HG03442 (cell line): ENCODE data around the gene DOK4.
A peak's percentile ranks its signal among the peaks of the same experiment; 100 is the strongest.

Experiments
- ATAC-seq: cut with Tn5 transposase; IDR thresholded peaks from one replicate; pipeline ENCODE4 v1.9.1; 2021; ENCODE audit warnings: mild to moderate bottlenecking, moderate library complexity; ENCODE audit not compliant: unreplicated experiment

DOK4 gene

DNA sequence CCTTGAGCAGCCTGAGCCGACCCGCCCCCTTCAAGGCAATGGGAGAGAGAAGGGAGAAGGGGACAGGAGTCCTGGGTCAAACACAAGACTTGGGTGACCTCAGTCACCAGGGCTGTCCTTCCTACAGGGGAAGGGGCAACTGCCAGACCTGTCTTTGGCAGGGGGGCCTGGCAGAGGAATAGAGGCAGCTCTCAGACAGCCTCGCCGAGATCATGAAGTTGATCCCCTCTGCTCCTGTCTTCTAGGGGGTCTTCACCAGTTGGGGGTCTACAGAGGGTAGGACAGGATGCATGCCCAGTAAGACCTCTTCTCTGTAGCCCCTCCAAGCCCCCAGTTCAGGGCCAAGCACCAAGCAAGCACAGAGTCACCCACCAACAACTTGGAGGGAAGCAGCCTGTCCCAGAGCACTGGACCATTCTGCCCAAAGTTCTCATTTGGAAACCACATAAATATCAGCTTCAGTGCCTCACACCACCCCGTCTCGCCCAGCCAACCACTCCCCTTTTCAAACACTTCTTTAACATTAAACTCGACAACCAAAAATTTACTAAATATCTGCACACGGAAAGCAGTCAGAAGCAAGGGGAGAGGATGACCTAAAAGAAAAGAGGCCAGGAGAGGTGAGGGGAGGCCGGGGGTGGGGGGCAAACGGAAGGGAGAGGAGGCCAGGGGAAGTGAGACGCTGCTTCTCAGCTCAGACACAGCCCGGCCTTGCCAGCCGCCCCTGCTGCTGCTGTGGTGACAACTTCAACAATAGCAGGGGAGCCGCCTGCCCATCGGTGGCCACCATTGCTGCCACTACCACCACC is 7.7 kb downstream of the DOK4 start:
- no peak for ATAC-seq

DNA sequence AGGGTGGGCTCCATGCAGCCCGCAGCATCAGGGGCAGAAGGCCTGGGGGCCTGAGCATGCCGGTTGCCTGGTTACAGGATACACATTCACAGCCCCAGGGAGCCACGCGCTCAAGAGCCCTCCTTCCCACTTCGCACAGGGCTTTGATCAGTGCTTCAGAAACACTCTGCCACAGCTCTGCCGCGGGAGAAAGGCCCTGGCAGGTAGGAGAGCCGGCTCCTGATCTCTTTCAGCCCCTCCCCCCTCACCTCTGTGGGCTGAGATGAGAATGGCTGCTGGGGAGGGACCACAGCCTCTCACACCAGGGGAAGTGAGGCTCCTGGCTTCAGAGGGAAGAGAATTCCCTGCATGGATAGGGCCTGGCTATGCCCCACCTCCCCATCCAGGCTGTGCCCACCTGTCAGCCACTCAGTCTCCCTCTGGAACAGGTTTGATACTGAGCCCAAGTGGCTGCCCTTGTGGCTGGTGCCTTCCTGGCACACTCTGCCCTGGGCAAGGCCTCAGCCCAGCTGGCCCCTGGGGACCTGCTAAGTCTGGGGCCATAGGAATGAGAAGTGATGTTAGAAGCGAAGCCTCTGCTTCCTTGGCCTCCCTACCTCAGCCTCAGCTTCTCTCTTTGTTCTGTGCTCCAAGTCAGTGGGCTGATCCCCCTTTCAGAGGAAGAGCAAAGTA is 8.6 kb downstream of the DOK4 start:
- no peak for ATAC-seq

DNA sequence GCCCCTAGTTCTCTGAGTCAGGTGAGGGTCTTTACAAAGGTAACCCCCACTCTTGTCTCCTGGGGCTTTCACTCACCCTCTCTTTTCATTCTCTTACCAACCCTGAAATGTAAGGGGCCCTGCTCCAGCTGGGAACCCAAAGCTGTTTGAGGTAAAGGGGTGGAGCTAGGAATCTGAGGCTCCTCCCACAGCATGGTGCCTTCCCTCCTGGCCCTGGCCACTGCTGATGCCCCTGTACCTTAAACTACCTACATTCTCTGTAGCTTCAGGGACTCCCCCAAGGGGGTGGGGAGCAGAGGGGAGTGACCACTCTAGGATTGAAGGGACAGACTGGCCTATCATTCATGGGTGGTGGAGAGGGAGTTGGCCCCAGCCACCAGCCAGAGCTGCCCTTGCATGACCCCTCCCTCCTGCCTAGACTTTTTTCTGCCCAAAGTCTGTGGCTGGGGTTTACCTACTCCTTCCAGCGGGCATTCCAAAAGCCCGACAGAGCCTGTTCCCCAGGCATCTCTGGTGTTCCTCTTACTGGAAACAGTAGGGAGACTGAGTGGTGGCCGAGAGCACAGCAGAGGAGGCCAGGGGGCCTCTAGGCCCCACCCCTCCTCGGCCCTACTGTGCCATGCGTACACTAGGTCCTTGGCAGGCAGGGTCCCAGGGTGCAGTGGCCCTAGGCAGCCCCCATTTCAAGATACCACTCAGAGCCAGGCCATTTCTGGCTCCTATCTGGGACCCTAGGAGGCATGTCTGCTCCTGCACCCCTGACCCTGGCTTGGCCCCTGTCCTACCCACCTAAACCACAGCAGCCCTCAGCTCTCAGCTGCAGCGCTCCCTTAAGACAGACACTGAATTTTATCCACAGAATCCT is 9.5 kb downstream of the DOK4 start:
- no peak for ATAC-seq

DNA sequence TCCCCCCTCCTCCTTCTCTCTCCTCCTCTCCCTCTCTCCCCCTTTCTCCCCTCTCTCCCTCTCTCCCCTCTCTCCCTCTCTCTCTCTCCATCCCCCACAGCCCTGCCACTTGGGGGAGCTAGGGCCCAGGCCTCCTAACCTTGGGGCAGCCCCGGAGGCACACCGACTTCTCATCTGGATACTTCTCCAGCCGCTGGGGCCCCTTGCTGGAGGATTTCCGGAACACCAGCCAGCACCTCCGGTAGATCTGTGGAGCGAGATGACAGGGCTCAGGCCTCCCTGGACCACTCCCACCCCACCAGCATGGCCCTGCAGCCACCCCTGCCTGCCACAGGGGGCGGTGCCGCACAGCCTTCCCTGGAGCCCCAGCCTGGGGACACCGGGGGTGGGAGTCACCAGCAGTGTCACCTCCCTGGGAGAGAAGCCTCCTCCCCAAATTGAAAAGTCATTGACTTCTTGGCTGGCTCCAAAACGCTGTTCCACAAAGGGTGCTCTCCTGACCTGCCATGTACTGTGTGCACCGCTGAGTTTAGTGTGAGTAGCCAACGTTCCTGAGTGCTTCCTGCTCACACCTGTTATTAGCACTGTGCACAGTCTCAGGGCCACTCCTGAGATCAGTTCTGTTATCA is 10.5 kb downstream of the DOK4 start:
- ATAC-seq, result peak; percentile 88

DNA sequence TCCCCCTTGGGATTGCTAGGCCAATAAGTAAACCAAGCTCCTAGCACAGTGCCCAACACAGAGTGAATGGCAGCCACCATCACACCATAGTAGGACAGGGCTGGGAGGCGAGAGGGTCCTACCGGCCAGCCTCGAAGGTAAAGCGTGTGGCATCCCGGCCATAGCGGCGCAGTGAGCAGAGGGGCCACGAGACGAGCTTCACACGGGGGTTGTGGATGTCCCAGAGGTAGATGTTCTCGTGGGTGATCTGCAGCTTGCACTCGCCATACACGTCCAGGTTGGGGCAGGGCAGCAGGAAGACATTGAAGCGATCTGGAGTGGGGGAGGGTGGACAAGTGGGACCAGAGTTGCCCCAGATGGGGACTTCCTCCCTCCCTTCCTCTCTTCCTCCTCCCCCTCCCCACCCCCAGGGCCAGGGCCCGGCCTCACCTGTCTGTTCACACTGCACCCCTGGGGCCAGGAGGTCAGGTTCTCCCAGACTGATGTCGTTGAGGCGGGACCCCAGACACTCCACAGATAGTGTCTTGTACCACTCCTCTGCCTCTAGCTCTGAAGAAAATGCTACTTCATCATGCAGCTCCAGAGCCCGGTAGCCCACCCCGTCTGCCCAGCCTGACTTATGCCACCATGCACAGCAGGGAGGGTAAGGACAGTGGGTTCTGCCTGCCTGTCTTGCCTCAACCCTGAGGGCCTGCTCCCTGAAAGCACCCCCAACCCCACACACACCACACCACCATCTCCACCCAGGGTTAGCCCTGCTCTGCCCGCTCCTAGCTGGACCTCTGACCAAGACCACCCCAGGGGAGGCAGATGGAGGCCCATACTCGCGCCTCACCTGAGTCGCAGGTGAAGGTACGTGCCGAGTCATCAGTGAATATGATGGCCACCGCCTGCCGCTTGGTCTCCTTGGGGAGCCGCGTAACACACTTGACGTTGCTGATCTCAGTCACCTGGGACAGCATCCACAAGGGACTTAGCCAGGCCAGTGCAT is 11.3 kb downstream of the DOK4 start:
- no peak for ATAC-seq

DNA sequence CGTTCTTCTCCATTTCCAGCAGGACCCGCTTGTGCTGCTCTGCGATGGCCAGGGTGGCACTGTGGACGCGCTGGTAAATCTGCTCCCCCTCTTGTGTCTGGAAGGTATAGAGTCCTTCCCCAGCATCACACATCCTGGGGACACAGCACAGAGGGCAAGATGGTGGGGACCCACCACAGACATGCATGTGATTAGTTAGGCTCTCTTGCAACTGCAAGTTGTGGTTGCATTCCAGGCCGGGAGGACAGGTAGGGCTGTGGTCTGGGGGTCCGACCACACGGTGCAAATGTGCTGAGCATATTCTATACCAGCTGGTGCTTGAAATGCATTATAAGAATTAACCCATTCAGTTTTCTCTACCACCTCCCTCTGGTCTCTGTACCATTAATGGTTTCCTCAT is 12.4 kb downstream of the DOK4 start:
- no peak for ATAC-seq

DNA sequence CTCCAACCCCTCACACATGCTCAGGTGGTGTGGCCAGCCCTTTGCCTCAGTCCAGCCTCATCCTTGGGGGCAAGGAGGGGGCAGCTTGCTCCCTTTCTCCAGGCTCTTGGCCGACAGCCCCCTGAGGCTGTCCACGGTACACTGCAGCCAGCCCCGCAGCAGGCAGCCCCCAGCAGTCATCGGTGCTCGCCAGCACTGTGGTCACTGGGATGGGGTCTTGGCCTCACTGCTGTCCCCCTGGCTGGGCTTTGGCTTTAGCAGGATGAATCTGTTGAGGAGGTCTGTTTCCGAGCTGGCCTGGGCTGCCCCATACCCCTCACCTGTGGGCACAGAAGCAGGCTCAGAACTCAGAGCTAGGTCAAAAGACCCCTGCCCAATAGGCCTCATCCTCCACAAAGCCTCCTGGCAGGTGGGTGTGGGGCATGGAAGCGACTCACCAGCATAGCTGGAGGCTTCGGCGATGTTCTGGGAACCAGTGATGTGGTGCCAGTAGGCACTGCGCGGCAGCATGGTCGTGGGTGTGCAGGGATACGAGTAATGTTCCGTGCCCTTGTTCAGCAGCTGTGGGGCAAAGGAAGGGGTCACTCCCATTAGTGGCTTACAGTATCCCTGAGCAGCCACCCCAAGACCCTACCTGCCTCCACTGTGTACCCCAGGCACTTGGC is 13.0 kb downstream of the DOK4 start:
- no peak for ATAC-seq

DNA sequence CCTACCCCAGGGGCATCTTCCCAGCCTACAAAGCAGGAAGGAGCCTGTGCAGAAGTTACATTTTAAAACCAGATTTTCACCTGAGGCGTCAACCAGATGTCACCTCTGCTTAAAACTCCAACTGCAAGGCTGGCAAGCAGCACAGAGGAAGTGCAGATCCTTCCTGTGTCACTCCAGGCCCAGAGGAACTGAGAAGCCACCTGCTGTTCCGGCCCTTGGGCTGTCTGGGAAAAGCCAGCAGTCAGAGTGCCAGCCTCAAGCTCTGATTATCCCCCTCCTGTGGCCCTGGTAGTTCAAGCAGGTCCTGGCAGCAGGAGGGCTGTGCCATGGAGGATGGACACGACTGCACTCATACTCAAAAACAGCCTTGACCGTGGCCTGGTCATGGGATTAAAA is 13.6 kb downstream of the DOK4 start:
- no peak for ATAC-seq

DNA sequence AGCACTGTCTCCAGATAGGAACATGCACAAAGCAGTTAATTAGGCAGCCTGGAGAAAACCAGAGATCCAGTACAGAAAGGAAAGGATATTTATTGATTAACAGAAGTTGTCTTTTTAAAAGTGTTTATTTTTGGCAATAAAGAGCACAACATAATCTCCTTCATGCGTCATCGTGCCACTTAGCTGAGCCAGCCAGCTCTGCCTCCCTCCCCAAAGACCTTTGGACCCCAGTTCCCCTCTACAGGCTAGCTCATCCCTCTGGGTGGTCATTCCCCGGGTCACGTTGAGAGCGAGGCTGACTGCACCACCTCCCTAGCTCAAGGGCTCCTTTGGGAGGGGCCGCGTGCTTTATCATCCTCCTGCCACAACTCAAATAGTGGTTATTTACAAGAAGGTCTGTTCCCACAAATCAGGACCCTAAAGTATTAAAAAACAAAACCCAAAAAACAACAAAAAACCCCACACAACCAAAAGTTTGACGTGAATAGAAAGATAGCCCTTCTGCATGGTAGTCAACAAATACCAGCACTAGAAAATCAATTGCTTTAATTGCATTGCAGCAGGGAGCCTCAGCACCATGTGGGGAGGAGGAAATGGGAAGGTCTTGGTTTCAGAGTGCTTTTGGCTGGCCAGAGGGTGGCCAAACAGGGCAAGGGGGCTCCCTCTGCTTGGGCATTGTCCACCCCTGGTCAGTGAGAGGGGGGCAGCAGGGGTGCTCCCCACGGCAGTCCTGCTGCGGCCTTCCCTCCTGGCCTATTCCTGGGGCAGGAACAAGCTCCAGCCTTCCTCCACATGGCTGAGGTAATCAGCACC is 14.2 kb downstream of the DOK4 start:
- ATAC-seq, result no peak

DNA sequence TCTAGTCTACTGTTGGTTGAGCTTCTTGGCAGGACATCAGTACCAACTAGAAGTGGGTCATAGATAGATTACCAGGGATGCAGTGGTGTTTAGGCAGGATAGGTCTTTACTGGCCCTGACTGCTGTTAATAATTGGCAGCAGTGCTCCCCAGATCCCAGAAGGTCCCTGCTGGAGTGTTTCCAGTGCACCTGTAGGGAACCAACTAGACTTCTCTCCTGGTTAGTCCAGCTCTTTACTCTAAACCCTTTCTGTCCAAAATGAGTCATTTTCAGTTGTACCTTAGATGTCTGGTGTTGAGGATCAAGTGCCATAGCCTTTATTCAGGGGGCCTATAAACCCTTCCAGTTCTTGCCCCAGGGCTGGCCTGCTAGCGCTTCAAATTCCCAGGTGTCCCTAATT is 15.1 kb downstream of the DOK4 start:
- ATAC-seq, result no peak

DNA sequence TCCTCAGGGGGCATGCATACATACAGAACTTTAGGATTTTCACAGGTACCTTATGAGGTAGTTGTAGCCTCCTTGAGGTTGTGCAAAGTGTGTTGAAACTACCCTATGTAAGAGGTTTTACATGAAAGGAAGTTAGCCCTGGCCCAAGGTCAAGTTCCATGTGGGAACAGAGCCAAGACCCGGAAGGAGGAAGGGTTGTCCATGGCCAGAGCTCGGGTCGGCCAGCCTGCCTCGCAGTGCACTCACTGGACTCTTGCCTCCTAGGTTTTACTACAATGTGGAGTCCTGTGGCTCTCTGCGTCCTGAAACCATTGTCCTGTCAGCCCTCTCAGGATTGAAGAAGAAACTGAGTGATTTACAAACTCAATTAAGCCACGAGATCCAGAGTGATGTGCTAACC is 15.6 kb downstream of the DOK4 start:
- no peak for ATAC-seq

DNA sequence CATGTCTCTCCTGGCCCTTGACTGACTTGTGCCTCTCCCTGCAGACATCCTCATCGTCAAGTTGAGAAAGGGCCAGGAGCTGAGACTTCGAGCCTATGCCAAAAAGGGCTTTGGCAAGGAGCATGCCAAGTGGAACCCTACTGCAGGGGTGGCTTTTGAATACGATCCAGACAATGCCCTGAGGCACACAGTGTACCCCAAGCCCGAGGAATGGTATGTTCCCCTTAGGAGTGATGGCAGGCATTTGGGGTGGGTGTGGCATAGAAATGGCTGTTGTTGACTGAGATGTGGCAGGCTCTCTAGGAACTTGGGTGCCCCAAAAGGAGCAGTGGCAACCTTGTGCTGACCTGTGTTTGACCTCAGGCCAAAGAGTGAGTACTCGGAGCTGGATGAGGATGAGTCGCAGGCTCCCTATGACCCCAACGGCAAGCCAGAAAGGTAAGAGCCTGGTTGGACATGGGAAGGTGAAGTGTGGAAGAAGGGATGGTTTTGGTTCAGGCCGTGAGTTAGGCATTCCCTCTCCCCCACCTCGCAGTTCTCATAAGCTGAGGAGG is 16.3 kb downstream of the DOK4 start:
- ATAC-seq, result no peak

DNA sequence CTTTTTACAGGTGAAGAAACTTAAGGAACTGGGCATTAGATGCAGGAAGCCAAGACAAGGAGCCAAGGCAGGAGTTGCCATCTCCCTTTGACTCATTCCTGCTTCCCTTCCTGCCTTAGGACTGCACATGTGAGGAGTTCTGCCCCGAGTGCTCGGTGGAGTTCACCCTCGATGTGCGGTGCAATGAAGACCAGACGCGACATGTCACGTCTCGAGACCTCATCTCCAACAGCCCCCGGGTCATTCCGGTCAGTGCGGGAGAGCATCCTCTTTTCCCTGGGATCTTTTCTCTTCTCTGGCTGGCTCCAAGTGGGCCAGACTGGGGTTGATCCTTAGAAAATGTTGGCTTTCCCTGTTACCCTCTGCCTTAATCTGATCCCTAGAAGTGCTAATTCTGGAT is 17.2 kb downstream of the DOK4 start:
- no peak for ATAC-seq

DNA sequence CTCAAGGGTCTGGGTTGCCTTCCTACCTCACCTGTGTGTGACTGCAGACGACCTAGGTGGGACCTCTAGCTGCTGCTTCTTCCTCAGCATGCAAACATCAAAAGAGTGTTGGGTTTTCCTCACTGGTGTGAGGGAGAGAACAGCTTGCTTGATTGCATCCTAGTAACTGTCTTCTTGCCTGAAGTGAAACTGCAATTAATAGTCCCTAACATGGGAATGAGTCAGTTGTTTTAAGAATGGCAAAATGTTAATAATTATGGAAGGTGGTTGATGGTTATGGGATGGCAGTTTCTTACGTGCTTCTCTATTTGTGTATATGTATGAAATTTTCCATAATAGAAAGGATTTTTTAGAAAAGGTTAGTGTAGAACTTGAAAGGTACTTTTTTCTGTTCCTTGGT is 17.9 kb downstream of the DOK4 start:
- no peak for ATAC-seq

DNA sequence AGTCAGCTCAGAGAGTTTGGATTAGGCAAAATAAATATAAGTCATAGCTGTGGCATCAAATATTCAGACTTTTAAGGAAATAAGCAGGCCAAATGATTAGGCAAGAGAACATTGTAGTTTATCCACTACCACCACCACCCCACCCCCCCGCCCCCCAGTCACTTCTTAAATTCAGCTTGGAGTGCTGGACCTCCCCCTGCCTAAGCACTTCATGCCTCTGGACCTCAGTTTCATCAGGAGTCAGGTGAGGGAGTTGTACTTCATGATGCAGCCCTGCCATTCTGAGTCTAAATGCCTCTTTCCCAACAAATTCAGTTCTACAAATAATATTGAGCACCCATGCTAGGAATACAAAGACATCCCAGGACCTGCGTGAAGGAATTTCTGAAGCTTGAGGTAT is 21.8 kb downstream of the DOK4 start:
- no peak for ATAC-seq

DNA sequence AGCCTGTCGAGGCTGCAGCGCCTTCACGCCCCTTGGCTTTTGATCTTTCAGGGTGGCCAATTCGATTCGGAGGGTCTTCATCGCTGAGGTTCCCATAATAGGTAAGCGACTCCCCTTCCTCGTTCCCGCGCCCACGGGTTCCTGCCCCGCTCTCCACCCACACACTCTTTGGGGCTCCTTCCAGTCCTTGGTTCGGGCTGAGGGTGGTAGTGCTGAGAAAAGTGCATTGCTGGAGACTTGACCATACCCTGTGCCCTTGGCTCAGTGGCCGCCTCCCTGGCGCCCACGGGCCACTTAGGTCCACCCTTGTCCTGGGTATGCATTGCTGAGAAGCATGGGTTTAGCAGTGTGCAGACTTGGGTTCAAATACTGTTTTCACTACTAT is 23.3 kb downstream of the DOK4 start:
- no peak for ATAC-seq

DNA sequence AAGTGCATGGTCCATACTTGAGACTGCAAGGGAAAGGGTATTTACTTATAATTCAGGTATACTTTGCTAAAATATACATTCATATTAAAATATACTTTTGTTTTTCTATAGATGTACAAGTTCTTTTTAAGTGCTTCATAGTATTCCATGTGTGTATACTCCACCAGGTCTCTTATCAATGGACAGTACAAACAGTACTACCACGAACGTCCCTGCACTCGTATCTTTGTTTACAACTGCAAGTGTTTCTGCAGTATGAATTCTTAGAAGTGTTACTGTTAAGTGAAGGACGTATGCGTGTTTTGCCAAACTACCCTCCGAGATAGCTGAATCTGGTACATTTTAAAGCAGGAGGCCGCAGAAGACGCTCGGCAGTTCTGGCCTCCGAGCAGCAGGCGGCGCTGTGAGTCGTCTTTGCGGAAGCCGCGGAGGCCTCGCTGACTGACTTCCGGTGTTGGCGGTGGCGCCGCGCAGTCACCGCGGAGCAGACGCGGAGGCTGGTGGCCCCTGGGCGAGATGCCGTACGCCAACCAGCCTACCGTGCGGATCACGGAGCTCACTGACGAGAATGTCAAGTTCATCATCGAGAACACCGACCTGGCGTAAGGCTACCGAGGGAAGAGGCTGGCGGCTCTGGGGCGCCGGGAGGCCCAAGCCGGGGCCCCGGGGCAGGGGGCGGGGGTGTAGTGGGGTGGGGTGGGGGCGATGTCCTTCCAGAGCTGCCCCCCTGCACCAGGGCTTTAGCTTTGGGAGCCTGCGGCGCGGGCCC is 23.9 kb downstream of the DOK4 start, which contains the start of gene POLR2C:
TSS of gene POLR2C (plus strand) at position 471 of the 769 bp plus-strand sequence. CDS start at position 517, 46 bp downstream.
- ATAC-seq, result peak; percentile 89
